HepG2 (cell line): ENCODE results near the gene ISCA1. TPM values are rescaled to one million over a fixed set of nuclear protein-coding genes. Genes with fewer than 3 reads are reported as not detected.

Source experiments
- HNF4A ChIP-seq: sonication (generic); formaldehyde crosslinking; IDR thresholded peaks from 2 replicates; pipeline ENCODE4 v1.4.0; 2020; ENCODE audit warnings: missing genetic modification reagents
- HNRNPLL ChIP-seq: fragments of 200-400 bp; formaldehyde crosslinking; IDR thresholded peaks from 2 replicates; pipeline ENCODE4 v1.6.1; 2017; ENCODE audit warnings: mild to moderate bottlenecking, low read depth, low read length; ENCODE audit not compliant: poor library complexity, severe bottlenecking
- IKZF4 ChIP-seq: sonication (generic); formaldehyde crosslinking; IDR thresholded peaks from 2 replicates; pipeline ENCODE4 v1.5.1; 2020; ENCODE audit warnings: borderline replicate concordance, mild to moderate bottlenecking, low read depth, missing genetic modification reagents; ENCODE audit errors: not compliant biosample characterization
- MXI1 ChIP-seq: IDR thresholded peaks from 3 replicates; pipeline ENCODE4 v1.6.1; 2012; ENCODE audit warnings: low read depth, low read length, inconsistent platforms, borderline replicate concordance
- NR3C1 ChIP-seq: sonication (generic); formaldehyde crosslinking; IDR thresholded peaks from 2 replicates; pipeline ENCODE4 v1.4.0; 2020; ENCODE audit warnings: missing genetic modification reagents
- SP2 ChIP-seq: sonication (generic); formaldehyde crosslinking; IDR thresholded peaks from 2 replicates; pipeline ENCODE4 v1.5.1; 2020; ENCODE audit warnings: mild to moderate bottlenecking, missing genetic modification reagents
- ZBTB7A ChIP-seq: sonication (generic); formaldehyde crosslinking; IDR thresholded peaks from 2 replicates; pipeline ENCODE4 v1.8.0; 2022; ENCODE audit warnings: mild to moderate bottlenecking, missing genetic modification reagents
- ZFP82 ChIP-seq: sonication (generic); formaldehyde crosslinking; IDR thresholded peaks from 2 replicates; pipeline ENCODE4 v1.5.1; 2020; ENCODE audit warnings: mild to moderate bottlenecking, missing genetic modification reagents, borderline replicate concordance
- ZSCAN31 ChIP-seq: sonication (generic); formaldehyde crosslinking; IDR thresholded peaks from 2 replicates; pipeline ENCODE4 v1.5.0; 2020; ENCODE audit warnings: low read depth, mild to moderate bottlenecking, missing genetic modification reagents
- polyA plus RNA-seq, 8 experiments: library from polyadenylated mRNA; depleted of rRNA in 3 of 8; stranded (reverse) in 7 of 8; unstranded in 1 of 8; fragments of >200 nt; fragmentation: Illumina TruSeq in 4 of 8; extraction: Trizol in 4 of 8; gene quantifications; 2 replicates each; pipeline versions ENCODE4 v1.2.1 to v1.2.3, GENCODE V29; 2011 to 2016; ENCODE audit warnings: low read depth in 4 of 8, missing spikeins in 1 of 8, mixed read lengths in 1 of 8; ENCODE audit not compliant: insufficient read depth in 1 of 8
- total RNA-seq, 5 experiments: library from RNA; depleted of rRNA; stranded (reverse); fragments of >200 nt; fragmentation: Illumina TruSeq; extraction: Trizol; gene quantifications; 2 replicates each; pipeline ENCODE4 v1.2.3, GENCODE V29; 2016; ENCODE audit warnings: low read depth in 1 of 5
- TF ChIP-seq, protein P1 (sequence below): sonication (generic); formaldehyde crosslinking; IDR thresholded peaks from 2 replicates; pipeline ENCODE4 v1.4.0; 2020; ENCODE audit warnings: mild to moderate bottlenecking, missing genetic modification reagents
- TF ChIP-seq, protein P2 (sequence below): sonication (generic); formaldehyde crosslinking; IDR thresholded peaks from 2 replicates; pipeline ENCODE4 v1.4.0; 2020; ENCODE audit warnings: missing genetic modification reagents, borderline replicate concordance
- TF ChIP-seq, protein P3 (sequence below): sonication (generic); formaldehyde crosslinking; IDR thresholded peaks from 2 replicates; pipeline ENCODE4 v1.8.0; 2022; ENCODE audit warnings: missing genetic modification reagents, mild to moderate bottlenecking, borderline replicate concordance

Gene ISCA1
- total and polyA plus RNA-seq, 2 of the 13 experiments (the other 11 are each of a cell fraction or from before 2014, with no cell fraction given): 29.2 to 40.9 TPM

DNA sequence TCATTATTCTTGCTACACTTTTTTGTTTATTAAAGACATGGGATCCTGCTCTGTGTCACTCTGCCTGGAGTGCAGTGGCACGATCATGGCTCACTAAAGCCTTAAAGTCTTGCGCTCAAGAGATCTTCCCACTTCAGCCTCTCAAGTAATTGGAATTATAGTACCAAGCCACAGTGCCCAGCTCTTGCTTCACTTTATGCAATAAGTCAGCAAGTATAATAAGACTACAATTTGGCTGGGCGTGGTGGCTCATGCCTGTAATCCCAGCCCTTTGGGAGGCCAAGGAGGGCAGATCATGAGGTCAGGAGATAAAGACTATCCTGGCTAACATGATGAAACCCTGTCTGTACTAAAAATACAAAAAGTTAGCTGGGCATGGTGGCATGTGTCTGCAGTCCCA lies 28.8 kb downstream of the ISCA1 start (continued):
- TF ChIP-seq NR3C1 (CRISPR knock-in tag): no peak
- TF ChIP-seq ZBTB7A (CRISPR knock-in tag): no peak
- TF ChIP-seq, protein P1, sequence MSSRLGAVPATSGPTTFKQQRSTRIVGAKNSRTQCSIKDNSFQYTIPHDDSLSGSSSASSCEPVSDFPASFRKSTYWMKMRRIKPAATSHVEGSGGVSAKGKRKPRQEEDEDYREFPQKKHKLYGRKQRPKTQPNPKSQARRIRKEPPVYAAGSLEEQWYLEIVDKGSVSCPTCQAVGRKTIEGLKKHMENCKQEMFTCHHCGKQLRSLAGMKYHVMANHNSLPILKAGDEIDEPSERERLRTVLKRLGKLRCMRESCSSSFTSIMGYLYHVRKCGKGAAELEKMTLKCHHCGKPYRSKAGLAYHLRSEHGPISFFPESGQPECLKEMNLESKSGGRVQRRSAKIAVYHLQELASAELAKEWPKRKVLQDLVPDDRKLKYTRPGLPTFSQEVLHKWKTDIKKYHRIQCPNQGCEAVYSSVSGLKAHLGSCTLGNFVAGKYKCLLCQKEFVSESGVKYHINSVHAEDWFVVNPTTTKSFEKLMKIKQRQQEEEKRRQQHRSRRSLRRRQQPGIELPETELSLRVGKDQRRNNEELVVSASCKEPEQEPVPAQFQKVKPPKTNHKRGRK (CRISPR knock-in tag): no peak
- TF ChIP-seq, protein P2, sequence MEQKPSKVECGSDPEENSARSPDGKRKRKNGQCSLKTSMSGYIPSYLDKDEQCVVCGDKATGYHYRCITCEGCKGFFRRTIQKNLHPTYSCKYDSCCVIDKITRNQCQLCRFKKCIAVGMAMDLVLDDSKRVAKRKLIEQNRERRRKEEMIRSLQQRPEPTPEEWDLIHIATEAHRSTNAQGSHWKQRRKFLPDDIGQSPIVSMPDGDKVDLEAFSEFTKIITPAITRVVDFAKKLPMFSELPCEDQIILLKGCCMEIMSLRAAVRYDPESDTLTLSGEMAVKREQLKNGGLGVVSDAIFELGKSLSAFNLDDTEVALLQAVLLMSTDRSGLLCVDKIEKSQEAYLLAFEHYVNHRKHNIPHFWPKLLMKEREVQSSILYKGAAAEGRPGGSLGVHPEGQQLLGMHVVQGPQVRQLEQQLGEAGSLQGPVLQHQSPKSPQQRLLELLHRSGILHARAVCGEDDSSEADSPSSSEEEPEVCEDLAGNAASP (CRISPR knock-in tag): no peak
- TF ChIP-seq ZFP82: no peak
- no peak for TF ChIP-seq MXI1
- no peak for TF ChIP-seq ZSCAN31 (CRISPR knock-in tag)
- no peak for TF ChIP-seq IKZF4 (CRISPR knock-in tag)
- no peak for TF ChIP-seq HNF4A (CRISPR knock-in tag)
- no peak for TF ChIP-seq HNRNPLL
- no peak for TF ChIP-seq SP2
- TF ChIP-seq, protein P3, sequence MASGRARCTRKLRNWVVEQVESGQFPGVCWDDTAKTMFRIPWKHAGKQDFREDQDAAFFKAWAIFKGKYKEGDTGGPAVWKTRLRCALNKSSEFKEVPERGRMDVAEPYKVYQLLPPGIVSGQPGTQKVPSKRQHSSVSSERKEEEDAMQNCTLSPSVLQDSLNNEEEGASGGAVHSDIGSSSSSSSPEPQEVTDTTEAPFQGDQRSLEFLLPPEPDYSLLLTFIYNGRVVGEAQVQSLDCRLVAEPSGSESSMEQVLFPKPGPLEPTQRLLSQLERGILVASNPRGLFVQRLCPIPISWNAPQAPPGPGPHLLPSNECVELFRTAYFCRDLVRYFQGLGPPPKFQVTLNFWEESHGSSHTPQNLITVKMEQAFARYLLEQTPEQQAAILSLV (CRISPR knock-in tag): no peak
